Measurements from ENCODE around the gene SCAMP5.

Gene SCAMP5

DNA sequence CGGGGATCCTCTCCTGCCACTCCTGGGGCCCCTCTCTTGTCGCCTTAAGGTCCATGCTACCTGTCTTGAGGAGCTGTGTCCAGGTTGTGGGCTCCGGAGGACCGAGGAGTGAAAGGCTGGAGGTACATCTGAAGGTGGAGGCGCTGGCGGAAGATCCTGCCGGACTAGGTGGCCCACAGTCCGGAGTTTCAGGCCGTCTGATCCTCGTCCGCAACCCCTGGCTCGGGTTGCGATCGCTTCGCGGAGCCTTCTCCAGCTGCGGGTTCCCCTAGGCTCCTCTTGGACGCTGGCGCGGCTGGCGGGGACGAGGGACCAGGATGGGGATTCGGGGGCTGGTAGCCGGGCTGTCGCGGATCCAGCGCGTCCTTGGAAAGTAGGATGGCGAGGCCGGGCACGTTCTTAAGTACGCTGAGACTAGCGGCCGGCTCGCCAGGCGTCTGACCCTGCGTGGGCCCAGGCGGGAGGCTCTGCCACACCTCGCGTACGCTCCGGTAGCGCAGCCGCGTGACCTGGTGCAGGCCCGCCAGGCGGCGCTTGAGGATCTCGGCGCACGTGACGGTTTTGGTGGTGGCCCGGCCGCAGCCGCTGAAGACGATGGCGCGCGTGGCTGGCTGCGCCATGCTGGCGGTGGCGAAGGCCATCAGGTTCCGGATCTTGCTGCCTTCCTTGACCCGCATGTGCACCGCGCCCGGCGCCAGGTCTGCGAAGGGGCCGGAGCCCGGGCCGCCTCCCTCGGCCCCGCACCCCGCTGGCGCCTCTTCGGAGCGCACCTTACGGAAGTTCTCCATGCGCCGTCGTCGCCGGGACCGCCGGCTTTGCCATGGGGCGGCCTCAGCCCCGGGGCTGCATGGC, 39.3 kb upstream of the SCAMP5 start:
- peaks cover 4% of the 10 kb centered on the region for H3K27me3 ChIP-seq (replicated peaks)
- peak overlapping the region; percentile 59 for H3K4me3 ChIP-seq (ENCODE audit: low read depth, low read length)
- no peak overlapping the region for H3K27ac ChIP-seq
- DNase-seq: no peak
- TF ChIP-seq, protein P1, sequence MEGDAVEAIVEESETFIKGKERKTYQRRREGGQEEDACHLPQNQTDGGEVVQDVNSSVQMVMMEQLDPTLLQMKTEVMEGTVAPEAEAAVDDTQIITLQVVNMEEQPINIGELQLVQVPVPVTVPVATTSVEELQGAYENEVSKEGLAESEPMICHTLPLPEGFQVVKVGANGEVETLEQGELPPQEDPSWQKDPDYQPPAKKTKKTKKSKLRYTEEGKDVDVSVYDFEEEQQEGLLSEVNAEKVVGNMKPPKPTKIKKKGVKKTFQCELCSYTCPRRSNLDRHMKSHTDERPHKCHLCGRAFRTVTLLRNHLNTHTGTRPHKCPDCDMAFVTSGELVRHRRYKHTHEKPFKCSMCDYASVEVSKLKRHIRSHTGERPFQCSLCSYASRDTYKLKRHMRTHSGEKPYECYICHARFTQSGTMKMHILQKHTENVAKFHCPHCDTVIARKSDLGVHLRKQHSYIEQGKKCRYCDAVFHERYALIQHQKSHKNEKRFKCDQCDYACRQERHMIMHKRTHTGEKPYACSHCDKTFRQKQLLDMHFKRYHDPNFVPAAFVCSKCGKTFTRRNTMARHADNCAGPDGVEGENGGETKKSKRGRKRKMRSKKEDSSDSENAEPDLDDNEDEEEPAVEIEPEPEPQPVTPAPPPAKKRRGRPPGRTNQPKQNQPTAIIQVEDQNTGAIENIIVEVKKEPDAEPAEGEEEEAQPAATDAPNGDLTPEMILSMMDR (IDR thresholded peaks at IDR 0.05; ENCODE audit: low read depth, low read length, missing control alignments): peak; percentile 45
- H3K36me3 ChIP-seq (replicated peaks): no peaks in the 10 kb centered on the region
- in situ Hi-C loops (cut with HindIII; ENCODE audit: low pct_ligation_motif_present, low sequenced_read_pairs): no loop called here

DNA sequence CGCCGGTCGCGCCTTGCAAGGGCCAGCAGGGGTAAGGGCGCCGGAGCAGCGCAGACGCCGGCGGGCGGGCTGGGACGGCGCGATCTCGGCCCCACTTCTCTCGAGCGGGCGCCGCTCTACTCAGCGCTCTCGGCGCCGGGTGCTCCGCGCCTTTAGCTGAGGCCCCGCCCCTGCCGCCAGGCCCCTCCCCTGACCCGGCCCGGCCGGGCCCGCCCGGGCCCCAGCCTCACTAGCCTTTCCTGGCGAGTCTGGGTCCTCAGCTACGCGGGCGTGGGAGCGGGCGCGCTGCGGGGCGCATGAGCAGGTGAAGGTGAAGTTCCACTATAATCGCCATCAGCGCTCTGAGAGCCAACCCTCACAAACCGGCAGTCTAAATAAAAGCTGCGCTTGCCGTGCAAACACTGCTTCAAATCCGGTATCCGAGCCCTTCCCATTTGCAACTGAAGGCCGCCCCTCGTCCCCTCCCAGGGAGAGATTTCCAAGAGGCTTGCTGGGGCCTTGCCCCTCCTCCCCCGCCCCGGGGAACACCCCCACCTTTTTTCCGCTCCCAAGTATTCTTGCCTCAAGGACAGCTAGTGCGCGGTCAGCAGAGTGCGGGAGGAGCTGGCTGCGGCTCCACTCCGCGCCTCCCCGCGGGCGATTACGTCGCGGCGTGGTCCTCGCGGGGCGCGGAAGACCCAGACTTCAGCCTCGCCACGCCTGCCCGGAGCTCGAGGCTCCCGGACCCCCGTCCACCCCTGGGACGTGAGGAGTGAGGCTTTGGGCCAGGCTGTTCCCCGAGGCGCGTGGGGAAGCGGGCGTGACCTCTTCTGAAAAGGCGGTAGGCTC, 38.5 kb upstream of the SCAMP5 start, which contains the start of gene RPP25:
TSS of gene RPP25 (minus strand) at position 125 of the 828 bp plus-strand sequence. CDS start 189 bp downstream, outside the sequence.
- TF ChIP-seq, protein P1 (IDR thresholded peaks at IDR 0.05; ENCODE audit: low read depth, low read length, missing control alignments): no peak
- Histone ChIP-seq H3K4me3 (ENCODE audit: low read depth, low read length) (peak within 1 kb of the TSS; percentile 59), H3K27me3 (replicated peaks) (peaks cover 4% of the 10 kb centered on the region), H3K27ac (no peak within 1 kb of the TSS), H3K36me3 (replicated peaks) (no peaks in the 10 kb centered on the region)
- in situ Hi-C loops (cut with HindIII; ENCODE audit: low pct_ligation_motif_present, low sequenced_read_pairs): no loop called here
- peak; percentile 63 for DNase-seq

DNA sequence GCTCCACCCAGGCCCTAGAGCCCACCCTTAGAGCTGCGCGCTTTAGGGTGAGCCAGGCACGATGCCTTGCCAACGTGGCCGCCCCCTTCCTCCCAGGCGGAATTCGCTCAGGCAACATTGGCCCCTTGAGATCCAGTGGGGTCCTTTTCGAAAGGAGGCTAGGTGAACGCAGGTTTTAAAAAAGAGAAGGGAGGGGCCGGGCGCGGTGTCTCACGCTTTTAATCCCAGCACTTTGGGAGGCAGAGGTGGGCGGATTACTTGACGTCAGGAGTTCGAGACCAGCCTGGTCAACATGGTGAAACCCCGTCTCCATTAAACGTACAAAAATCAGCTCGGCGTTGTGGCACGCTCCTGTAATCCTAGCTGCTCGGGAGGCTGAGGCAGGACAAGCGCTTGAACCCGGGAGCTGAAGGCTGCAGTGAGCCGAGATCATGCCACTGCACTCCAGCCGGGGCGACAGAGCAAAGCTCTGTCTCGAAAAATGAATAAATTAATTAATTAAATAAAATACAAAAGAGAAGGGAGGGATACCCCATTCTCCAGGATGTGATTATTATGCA, 37.8 kb upstream of the SCAMP5 start:
- TF ChIP-seq, protein P1 (IDR thresholded peaks at IDR 0.05; ENCODE audit: low read depth, low read length, missing control alignments): no peak
- Histone ChIP-seq H3K36me3 (replicated peaks) (no peaks in the 10 kb centered on the region), H3K27me3 (replicated peaks) (peaks cover 4% of the 10 kb centered on the region), H3K27ac (no peak overlapping the region), H3K4me3 (ENCODE audit: low read depth, low read length) (peak overlapping the region; percentile 59)
- in situ Hi-C loops (cut with HindIII; ENCODE audit: low pct_ligation_motif_present, low sequenced_read_pairs): no loop called here
- DNase-seq: no peak

DNA sequence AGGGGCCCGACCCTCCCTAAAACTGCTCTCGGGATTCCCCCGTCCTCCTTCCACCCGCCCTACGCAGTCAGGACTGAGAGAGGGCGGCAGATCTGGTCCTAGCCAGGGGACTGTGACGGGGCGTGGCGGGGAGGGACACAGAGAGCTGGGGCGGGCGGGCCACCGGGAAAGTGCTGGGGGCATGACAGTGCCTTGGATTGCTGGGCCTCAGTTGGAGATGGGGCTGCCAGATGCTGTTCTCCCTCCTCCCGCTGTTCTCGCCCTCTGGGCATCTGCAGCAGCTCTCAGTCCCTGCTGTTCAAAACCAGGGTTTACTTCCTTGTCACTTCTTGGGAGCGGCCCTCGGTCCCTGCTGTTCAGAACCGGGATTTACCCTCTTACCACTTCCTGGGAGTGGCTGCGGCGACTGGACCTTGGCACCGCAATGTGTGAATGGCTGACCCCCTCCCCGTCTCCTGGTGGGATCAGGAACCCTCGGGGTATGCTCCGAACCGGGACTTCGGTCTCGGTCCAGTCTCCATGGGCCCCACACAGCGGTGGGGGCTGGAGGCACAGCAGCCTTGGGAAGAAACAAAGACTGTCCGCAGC, 36.9 kb upstream of the SCAMP5 start:
- peaks cover 4% of the 10 kb centered on the region for H3K27me3 ChIP-seq (replicated peaks)
- TF ChIP-seq, protein P1 (IDR thresholded peaks at IDR 0.05; ENCODE audit: low read depth, low read length, missing control alignments): peak; percentile 46
- in situ Hi-C loops (cut with HindIII; ENCODE audit: low pct_ligation_motif_present, low sequenced_read_pairs): no loop called here
- no peaks in the 10 kb centered on the region for H3K36me3 ChIP-seq (replicated peaks)
- H3K27ac ChIP-seq: no peak overlapping the region
- DNase-seq: no peak
- peak overlapping the region; percentile 59 for H3K4me3 ChIP-seq (ENCODE audit: low read depth, low read length)

DNA sequence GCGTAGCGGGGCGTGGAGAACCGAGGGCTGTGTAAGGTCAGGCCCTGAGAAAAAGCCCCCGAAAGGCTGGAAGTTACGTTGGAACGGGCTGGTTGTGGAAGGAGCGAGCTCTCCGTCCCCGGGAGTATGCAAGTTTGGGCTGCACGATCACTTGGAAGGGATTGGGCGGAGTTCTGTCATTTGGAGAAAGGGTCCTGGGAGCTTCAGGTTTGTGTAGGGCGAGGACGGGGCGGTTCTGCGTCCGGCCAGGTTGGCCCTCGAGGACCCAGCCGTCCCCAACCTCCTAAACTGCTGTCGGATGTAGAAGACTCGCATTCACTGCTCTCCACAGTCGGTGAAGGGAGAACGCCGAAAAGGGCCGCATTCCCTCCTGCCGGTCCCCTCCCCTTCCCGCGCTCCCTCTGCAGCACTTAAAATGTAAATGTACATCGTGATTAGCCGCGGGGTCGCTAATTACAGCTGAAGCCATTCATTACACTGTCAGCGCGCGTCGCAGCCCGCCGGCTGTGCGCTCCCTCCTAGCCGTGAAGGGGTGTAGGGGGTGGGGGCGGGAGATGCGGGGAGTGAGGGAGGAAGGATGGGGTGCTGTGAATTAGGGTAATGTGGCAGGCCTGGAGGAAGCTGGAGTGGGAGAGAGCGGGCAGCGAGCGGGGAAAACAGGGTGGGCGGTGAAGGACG, 36.3 kb upstream of the SCAMP5 start:
- Histone ChIP-seq H3K27ac (no peak overlapping the region), H3K36me3 (replicated peaks) (no peaks in the 10 kb centered on the region), H3K4me3 (ENCODE audit: low read depth, low read length) (peak overlapping the region; percentile 59), H3K27me3 (replicated peaks) (peaks cover 4% of the 10 kb centered on the region)
- TF ChIP-seq, protein P1 (IDR thresholded peaks at IDR 0.05; ENCODE audit: low read depth, low read length, missing control alignments): no peak
- DNase-seq: no peak
- in situ Hi-C loops (cut with HindIII; ENCODE audit: low pct_ligation_motif_present, low sequenced_read_pairs): no loop called here

Measured in brain microvascular endothelial cell (primary cell).